ENCODE data around the gene PPP1R13B.

DNA sequence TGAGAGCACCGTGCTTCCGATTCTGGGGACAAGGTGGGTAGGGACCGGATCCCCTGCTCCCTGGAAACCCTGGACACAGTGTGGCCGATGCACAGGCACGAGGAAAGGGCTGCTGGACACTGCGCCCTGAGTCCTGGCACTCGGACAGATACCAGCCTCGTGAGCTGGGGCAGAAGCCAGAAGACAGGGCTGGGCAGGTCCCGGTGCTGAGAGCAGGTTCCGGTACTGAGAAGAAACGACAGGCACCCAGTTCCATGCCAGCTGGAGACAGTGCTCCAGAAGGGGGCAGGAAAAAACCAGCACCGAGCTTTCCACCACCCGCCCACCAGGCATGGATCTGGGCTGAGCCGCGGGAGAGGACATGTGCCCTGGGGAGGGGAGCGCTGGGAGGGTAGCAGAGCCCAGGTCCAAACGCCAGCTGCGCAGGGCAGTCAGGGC lies 138.6 kb downstream of the PPP1R13B start:
- TF ChIP-seq EZH2 (IDR thresholded peaks at IDR 0.05) (no peak), POLR2AphosphoS5 (IDR thresholded peaks at IDR 0.05; ENCODE audit: borderline replicate concordance, low read depth, low read length) (no peak), FOXP2 (optimal IDR thresholded peaks at IDR 0.05; ENCODE audit: control extremely low read depth, extremely low read length, insufficient read depth) (no peak)

Data from SK-N-MC (cell line).